SH-SY5Y (cell line): ENCODE results near the gene DLG1.

Source experiments
- GATA2 ChIP-seq: IDR thresholded peaks from 2 replicates; pipeline ENCODE4 v1.6.1; 2011; ENCODE audit warnings: mild to moderate bottlenecking, low read depth, low read length
- GATA3 ChIP-seq: IDR thresholded peaks from 2 replicates; pipeline ENCODE4 v1.6.1; 2011; ENCODE audit warnings: low read depth, mild to moderate bottlenecking, low read length, moderate library complexity

DNA sequence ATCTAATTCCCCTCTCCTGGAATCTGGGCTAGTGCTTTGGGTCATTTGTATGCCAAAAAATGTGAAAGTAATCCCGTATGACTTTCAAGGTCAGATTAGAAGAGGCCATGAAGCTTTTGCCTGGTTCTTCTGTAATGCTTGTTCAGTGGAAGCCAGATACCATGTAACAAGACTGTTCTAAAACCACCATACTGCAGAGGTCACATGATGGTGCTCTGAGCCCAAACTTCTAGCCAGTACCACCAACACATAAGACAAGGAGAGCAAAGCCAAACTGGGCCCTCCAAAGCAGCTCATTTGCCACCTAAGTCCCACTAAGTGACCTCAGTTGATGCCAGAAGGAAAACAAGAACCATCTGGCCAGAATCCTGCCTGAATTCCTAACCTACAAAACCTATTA, 204.5 kb downstream of the DLG1 start:
- TF ChIP-seq GATA2 (no peak), GATA3 (no peak)
